ENCODE data around the gene SIK2.

DNA sequence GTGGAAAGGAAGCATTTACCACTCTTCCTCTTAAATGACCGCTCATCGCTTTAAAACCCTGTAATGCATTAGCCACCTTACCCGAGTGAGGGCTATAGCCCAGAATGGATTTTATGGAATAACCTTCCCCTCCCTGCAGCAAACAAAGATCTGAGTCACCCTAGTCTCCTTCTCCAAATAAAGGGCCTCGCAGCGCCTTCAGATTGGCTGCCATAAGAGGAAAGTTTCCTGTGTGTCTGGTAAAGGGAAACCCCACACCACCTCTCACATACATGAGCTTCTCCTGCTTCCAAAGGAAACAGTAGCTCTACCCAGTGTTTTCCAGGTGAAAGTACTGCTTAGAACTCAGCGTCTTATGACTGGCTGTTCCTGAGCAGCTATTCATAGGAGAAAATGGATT is 116.2 kb downstream of the SIK2 start:
- TF ChIP-seq RAD21 (IDR thresholded peaks at IDR 0.05; ENCODE audit: low read depth) (no peak), JUND (IDR thresholded peaks at IDR 0.05) (no peak), POLR2A (IDR thresholded peaks at IDR 0.05; ENCODE audit: borderline replicate concordance, extremely low read depth, insufficient read depth, insufficient read length) (no peak)
- TF ChIP-seq, protein P1, sequence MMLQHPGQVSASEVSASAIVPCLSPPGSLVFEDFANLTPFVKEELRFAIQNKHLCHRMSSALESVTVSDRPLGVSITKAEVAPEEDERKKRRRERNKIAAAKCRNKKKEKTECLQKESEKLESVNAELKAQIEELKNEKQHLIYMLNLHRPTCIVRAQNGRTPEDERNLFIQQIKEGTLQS (IDR thresholded peaks at IDR 0.05) = no peak
- TF ChIP-seq, protein P2, sequence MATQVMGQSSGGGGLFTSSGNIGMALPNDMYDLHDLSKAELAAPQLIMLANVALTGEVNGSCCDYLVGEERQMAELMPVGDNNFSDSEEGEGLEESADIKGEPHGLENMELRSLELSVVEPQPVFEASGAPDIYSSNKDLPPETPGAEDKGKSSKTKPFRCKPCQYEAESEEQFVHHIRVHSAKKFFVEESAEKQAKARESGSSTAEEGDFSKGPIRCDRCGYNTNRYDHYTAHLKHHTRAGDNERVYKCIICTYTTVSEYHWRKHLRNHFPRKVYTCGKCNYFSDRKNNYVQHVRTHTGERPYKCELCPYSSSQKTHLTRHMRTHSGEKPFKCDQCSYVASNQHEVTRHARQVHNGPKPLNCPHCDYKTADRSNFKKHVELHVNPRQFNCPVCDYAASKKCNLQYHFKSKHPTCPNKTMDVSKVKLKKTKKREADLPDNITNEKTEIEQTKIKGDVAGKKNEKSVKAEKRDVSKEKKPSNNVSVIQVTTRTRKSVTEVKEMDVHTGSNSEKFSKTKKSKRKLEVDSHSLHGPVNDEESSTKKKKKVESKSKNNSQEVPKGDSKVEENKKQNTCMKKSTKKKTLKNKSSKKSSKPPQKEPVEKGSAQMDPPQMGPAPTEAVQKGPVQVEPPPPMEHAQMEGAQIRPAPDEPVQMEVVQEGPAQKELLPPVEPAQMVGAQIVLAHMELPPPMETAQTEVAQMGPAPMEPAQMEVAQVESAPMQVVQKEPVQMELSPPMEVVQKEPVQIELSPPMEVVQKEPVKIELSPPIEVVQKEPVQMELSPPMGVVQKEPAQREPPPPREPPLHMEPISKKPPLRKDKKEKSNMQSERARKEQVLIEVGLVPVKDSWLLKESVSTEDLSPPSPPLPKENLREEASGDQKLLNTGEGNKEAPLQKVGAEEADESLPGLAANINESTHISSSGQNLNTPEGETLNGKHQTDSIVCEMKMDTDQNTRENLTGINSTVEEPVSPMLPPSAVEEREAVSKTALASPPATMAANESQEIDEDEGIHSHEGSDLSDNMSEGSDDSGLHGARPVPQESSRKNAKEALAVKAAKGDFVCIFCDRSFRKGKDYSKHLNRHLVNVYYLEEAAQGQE (IDR thresholded peaks at IDR 0.05; ENCODE audit: low read depth) = no peak
- TF ChIP-seq, protein P3, sequence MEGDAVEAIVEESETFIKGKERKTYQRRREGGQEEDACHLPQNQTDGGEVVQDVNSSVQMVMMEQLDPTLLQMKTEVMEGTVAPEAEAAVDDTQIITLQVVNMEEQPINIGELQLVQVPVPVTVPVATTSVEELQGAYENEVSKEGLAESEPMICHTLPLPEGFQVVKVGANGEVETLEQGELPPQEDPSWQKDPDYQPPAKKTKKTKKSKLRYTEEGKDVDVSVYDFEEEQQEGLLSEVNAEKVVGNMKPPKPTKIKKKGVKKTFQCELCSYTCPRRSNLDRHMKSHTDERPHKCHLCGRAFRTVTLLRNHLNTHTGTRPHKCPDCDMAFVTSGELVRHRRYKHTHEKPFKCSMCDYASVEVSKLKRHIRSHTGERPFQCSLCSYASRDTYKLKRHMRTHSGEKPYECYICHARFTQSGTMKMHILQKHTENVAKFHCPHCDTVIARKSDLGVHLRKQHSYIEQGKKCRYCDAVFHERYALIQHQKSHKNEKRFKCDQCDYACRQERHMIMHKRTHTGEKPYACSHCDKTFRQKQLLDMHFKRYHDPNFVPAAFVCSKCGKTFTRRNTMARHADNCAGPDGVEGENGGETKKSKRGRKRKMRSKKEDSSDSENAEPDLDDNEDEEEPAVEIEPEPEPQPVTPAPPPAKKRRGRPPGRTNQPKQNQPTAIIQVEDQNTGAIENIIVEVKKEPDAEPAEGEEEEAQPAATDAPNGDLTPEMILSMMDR (IDR thresholded peaks at IDR 0.05 in 2 of 3, conservative IDR thresholded peaks at IDR 0.05 in 1 of 3; ENCODE audit: borderline replicate concordance in 1 of 3, insufficient read depth in 1 of 3, low read depth in 2 of 3, low read length in 2 of 3) = no peak

All from HCT116 (cell line).